Stimulated activated naive CD8-positive, alpha-beta T cell treated with anti-CD3 and anti-CD28 coated beads, Interleukin-15, Interleukin-2, amounts not matched to agents 100 ng/mL and 50 ng/mL, for 24 hours (primary cell): Measurements from ENCODE around the gene TNFRSF6B.
"Not testable (repeated sequence)": the region's sequence is repeated elsewhere in the genome, so short reads cannot be mapped to it uniquely, and the experiment has no call there.

Source experiments
- H3K27ac Mint-ChIP-seq: one replicate; pipeline ENCODE4 v1.8.0; 2021; ENCODE audit warnings: mild to moderate bottlenecking, mixed read lengths
- H3K27me3 Mint-ChIP-seq: one replicate; pipeline ENCODE4 v1.8.0; 2021; ENCODE audit warnings: mixed read lengths
- H3K36me3 Mint-ChIP-seq: one replicate; pipeline ENCODE4 v1.8.0; 2021; ENCODE audit warnings: low read depth, mixed read lengths
- H3K4me1 Mint-ChIP-seq: one replicate; pipeline ENCODE4 v1.8.0; 2021; ENCODE audit warnings: low read depth, mixed read lengths
- H3K4me3 Mint-ChIP-seq: one replicate; pipeline ENCODE4 v1.8.0; 2021; ENCODE audit warnings: mild to moderate bottlenecking, mixed read lengths
- H3K9me3 Mint-ChIP-seq: one replicate; pipeline ENCODE4 v1.8.0; 2021; ENCODE audit warnings: mixed read lengths

Gene TNFRSF6B

DNA sequence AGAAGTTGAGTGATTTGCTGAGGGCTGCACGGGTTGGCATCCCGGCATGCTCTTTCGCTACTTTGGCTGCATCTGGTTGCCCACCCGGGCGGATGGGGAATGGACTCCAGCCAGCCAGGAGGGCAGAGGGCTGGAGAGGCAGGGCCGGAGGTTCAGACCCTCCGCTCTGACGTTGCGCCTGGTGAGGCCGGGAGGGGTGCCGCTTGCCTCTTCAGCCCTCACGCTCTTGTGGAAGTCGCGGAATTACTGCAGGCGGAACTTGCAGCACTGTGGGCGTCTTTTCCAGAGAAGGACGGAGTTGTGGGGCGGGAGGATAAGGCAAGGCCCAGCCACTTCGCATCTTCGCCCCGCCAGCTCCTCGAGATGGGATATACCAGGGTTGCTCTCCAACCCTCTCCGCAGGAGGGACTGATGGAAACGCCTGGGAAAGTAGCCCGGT is 37.7 kb upstream of the TNFRSF6B start:
- Mint-ChIP-seq H3K9me3 (no peaks in the 10 kb centered on the region), H3K27ac (peak overlapping the region; percentile 94), H3K27me3 (no peaks in the 10 kb centered on the region), H3K36me3 (peaks cover 13% of the 10 kb centered on the region), H3K4me3 (peak overlapping the region; percentile 98), H3K4me1 (peaks cover 42% of the 10 kb centered on the region)

DNA sequence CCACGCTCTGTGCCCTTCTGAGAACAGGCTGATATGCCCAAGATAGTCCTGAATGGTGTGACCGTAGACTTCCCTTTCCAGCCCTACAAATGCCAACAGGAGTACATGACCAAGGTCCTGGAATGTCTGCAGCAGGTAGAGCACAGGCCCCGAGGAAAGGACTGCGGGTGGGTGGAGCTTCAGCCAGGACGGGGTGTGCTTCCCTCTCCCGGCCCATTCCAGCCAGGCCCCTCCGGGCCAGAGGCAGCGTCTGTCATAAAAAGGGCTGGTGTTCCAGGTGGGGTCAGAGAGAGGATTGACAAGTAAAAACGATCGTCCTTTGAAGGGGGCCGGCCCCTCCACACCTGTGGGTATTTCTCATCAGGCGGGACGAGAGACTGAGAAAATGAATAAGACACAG is 37.1 kb upstream of the TNFRSF6B start:
- Mint-ChIP-seq H3K4me1 (peaks cover 36% of the 10 kb centered on the region), H3K9me3 (no peaks in the 10 kb centered on the region), H3K36me3 (peaks cover 13% of the 10 kb centered on the region), H3K4me3 (peak overlapping the region; percentile 98), H3K27ac (peak overlapping the region; percentile 94), H3K27me3 (no peaks in the 10 kb centered on the region)

- Mint-ChIP-seq H3K36me3 (peaks cover 13% of the 10 kb centered on the region), H3K4me1 (peaks cover 31% of the 10 kb centered on the region), H3K4me3 (peak overlapping the region; percentile 98)
- not testable (repeated sequence) for H3K9me3 Mint-ChIP-seq, H3K27ac Mint-ChIP-seq, H3K27me3 Mint-ChIP-seq
These were observed 36.3 kb upstream of the TNFRSF6B start for GRCh38 chr20:63660174-63660573.

DNA sequence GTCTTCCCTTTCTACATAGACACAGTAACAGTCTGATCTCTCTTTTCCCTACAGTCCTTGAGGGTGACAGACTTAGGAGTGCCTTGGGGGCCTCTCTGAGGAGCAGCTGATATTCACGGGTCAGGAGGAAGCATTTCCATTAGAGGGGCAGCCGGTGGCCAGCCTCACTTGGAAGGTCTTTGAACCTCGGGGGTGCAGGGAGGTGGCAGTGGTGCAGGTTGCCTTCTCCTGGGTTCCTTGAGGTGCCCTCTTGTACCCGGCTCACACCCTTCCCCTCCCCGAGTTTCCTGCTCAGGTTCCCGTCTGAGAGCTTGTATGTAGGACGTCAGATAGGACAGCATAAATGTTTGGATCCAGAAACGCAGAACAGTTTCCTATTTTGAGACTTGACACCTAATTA is 35.8 kb upstream of the TNFRSF6B start:
- no peak overlapping the region for H3K4me3 Mint-ChIP-seq
- peaks cover 31% of the 10 kb centered on the region for H3K4me1 Mint-ChIP-seq
- H3K9me3 Mint-ChIP-seq = no peaks in the 10 kb centered on the region
- H3K36me3 Mint-ChIP-seq = peaks cover 13% of the 10 kb centered on the region
- no peaks in the 10 kb centered on the region for H3K27me3 Mint-ChIP-seq
- no peak overlapping the region for H3K27ac Mint-ChIP-seq

DNA sequence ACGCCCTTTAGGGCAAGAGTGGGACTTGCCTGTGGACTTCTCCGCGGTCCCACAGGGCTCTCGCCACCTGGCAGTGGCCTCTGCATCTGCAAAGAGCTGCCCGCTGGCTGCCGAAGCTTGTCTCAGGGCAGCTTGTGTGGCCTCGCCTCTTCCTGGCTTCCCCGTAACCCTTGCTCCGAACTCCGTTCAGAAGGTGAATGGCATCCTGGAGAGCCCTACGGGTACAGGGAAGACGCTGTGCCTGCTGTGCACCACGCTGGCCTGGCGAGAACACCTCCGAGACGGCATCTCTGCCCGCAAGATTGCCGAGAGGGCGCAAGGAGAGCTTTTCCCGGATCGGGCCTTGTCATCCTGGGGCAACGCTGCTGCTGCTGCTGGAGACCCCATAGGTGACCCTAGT is 35.3 kb upstream of the TNFRSF6B start:
- Mint-ChIP-seq H3K27me3 (no peaks in the 10 kb centered on the region), H3K4me3 (no peak overlapping the region), H3K27ac (no peak overlapping the region), H3K4me1 (peaks cover 31% of the 10 kb centered on the region), H3K9me3 (no peaks in the 10 kb centered on the region), H3K36me3 (peaks cover 17% of the 10 kb centered on the region)

DNA sequence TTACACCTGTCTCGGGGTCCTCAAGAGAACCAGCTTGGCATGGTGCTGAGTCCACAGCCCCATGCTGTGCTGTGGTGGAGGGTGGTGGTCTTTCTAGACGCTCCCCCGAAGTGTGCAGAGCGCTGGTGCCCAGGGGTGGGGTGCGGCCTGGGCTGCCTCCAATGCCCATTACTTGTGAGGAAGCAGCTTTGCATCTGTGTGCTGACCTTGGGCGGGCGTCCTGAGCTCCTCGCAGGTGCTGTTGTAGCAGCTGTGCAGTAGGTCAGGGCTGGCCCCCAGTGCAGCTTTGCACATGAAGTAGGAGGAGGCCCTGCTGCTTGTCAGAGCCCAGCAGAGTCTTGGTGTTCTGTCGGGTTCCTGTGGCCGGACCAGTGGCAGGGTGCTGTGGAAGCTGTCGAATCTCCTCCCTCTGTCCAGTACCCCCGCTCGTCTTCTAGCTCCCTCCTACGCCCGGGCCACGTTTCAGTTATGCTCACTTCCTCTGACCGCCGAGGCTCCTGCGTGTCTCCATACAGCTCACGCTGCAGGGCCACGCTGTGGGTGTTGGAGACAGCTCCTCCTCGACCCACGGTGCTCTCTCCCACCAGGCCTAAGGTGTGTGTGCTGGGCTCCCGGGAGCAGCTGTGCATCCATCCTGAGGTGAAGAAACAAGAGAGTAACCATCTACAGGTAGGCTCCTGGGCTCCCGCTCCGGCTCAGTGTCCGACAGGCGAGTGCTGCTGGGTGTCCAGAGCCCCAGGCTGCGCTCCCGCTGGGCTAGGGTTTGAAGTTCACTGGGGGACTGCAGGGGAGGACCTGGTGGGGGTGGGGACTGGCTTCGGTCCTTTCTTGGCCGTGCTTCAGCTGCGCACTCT is 34.3 kb upstream of the TNFRSF6B start:
- no peaks in the 10 kb centered on the region for H3K27me3 Mint-ChIP-seq
- peaks cover 23% of the 10 kb centered on the region for H3K36me3 Mint-ChIP-seq
- H3K4me3 Mint-ChIP-seq = no peak overlapping the region
- H3K9me3 Mint-ChIP-seq = no peaks in the 10 kb centered on the region
- H3K27ac Mint-ChIP-seq = no peak overlapping the region
- peaks cover 28% of the 10 kb centered on the region for H3K4me1 Mint-ChIP-seq

DNA sequence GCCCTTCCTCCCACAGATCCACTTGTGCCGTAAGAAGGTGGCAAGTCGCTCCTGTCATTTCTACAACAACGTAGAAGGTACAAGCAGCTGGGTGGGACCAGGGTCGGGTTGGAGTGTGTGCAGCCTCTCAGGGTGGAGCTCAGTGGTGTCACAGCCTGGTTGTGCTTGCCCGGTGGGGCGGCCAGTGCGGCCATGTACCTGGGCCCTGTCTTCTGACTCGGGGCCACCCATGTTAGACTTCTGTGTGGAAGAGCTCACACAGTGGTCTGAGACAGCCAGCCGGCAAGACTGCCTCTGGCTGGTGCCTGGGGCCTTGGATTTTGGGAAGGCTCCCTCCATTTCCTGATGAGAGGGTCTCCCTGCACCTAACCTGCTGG is 33.7 kb upstream of the TNFRSF6B start:
- peaks cover 21% of the 10 kb centered on the region for H3K4me1 Mint-ChIP-seq
- no peak overlapping the region for H3K4me3 Mint-ChIP-seq
- H3K9me3 Mint-ChIP-seq = no peaks in the 10 kb centered on the region
- H3K36me3 Mint-ChIP-seq = peaks cover 25% of the 10 kb centered on the region
- H3K27me3 Mint-ChIP-seq = no peaks in the 10 kb centered on the region
- H3K27ac Mint-ChIP-seq = no peak overlapping the region

DNA sequence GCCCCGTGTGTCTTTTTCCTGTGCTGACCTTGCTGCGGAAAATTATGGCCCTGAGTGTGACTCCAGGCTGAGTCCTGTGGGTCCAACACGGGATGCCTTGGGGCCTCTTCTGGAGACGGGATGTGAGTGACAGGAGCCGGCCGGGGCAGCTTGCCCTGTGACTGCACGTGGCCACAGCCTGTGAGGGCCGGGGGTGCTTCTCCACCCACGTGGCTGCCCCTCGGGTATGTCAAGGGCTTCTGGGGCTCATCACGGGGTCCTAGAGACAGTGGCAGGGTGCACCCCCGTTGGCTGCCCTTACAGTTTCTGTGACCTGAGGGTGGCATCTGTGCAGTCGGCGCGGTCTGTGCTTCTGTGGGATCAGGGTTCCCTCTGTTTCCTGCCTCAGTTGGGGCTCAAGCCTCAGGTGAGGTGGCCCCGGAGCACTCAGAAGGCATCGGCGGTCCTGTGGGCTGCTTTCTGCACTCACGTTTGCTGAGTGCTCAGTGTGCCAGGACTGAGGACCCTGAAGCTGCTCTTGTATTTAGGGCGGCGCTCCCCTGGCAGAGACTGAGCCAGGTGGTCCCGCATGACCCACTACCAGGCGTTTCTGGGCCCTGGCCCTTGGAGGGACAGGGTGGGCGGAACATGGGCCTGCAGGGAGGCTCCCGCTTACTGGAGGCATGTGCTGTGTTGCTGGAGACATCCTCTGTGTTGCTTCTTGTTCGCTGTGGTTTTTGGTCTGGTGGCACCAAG is 33.0 kb upstream of the TNFRSF6B start:
- H3K27ac Mint-ChIP-seq = no peak overlapping the region
- peaks cover 30% of the 10 kb centered on the region for H3K36me3 Mint-ChIP-seq
- no peak overlapping the region for H3K4me3 Mint-ChIP-seq
- H3K4me1 Mint-ChIP-seq = peaks cover 15% of the 10 kb centered on the region
- no peaks in the 10 kb centered on the region for H3K27me3 Mint-ChIP-seq
- no peaks in the 10 kb centered on the region for H3K9me3 Mint-ChIP-seq

DNA sequence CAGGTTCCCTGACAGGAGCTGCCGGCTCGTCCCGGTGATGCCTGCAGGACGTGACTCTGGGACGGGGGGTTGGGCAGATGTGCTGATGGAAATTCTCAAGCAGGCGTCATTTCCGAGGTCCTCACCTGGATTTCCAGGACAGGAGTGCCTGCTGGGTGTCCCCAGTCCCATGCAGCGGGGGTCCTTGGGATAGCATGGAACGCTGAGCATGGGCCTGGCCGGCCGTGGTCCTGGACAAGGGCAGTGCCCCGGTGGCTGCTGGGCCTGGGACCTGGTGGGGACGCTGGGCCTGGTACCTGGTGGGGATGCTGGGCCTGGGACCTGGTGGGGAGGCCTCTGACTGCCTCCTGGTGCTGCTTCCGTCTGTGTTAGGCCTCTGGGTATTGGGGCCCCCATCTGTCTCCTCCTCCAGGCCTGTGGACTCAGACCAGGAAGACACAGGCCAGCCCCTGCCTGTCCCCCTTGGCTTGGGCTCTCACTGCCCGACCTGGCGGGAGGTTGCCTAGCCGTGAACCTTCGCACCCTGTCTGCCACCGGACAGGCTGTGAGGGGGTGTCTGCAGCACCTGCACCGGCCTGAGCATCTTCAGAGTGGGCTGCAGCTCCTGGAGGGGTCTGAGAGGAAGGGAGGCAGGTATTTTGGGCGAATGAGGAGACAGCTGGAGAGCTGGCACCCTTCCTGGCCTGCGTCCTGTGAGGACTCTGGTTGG is 32.2 kb upstream of the TNFRSF6B start:
- H3K27ac Mint-ChIP-seq = no peak overlapping the region
- no peak overlapping the region for H3K4me3 Mint-ChIP-seq
- peaks cover 7% of the 10 kb centered on the region for H3K4me1 Mint-ChIP-seq
- H3K36me3 Mint-ChIP-seq = peaks cover 35% of the 10 kb centered on the region
- no peaks in the 10 kb centered on the region for H3K27me3 Mint-ChIP-seq
- H3K9me3 Mint-ChIP-seq = no peaks in the 10 kb centered on the region

GRCh38 chr20:63664861-63665594 is 31.4 kb upstream of the TNFRSF6B start:
- Mint-ChIP-seq H3K27me3 (no peaks in the 10 kb centered on the region), H3K4me3 (no peak overlapping the region), H3K4me1 (no peaks in the 10 kb centered on the region), H3K9me3 (no peaks in the 10 kb centered on the region), H3K27ac (no peak overlapping the region), H3K36me3 (peaks cover 32% of the 10 kb centered on the region)

GRCh38 chr20:63665708-63666107 is 30.7 kb upstream of the TNFRSF6B start:
- Mint-ChIP-seq H3K4me3 (no peak overlapping the region), H3K4me1 (no peaks in the 10 kb centered on the region), H3K27ac (no peak overlapping the region), H3K36me3 (peaks cover 32% of the 10 kb centered on the region), H3K27me3 (no peaks in the 10 kb centered on the region), H3K9me3 (no peaks in the 10 kb centered on the region)

- Mint-ChIP-seq H3K27me3 (no peaks in the 10 kb centered on the region), H3K36me3 (peaks cover 31% of the 10 kb centered on the region), H3K4me1 (no peaks in the 10 kb centered on the region), H3K27ac (no peak overlapping the region), H3K4me3 (no peak overlapping the region), H3K9me3 (no peaks in the 10 kb centered on the region)
These were observed 28.6 kb upstream of the TNFRSF6B start for GRCh38 chr20:63667858-63668257.

GRCh38 chr20:63668351-63668750 is 28.1 kb upstream of the TNFRSF6B start:
- peaks cover 31% of the 10 kb centered on the region for H3K36me3 Mint-ChIP-seq
- no peak overlapping the region for H3K27ac Mint-ChIP-seq
- H3K4me3 Mint-ChIP-seq = no peak overlapping the region
- no peaks in the 10 kb centered on the region for H3K4me1 Mint-ChIP-seq
- no peaks in the 10 kb centered on the region for H3K9me3 Mint-ChIP-seq
- no peaks in the 10 kb centered on the region for H3K27me3 Mint-ChIP-seq

- H3K27ac Mint-ChIP-seq, H3K4me1 Mint-ChIP-seq, H3K27me3 Mint-ChIP-seq, H3K4me3 Mint-ChIP-seq, H3K9me3 Mint-ChIP-seq: not testable (repeated sequence)
- H3K36me3 Mint-ChIP-seq = peaks cover 36% of the 10 kb centered on the region
These were observed 24.8 kb upstream of the TNFRSF6B start for GRCh38 chr20:63671695-63672094.
